Coronary artery (tissue), 2 donors: Measurements from ENCODE around the gene ITGA1.

Source experiments
- DNase-seq: peaks from one replicate; pipeline ENCODE4 v3.0.0-alpha.2; 2017; ENCODE audit warnings: low spot score
- H3K27ac ChIP-seq, 2 donors: fragments of 200-600 bp; sonication (generic); one replicate each; pipeline ENCODE4 v1.5.1; 2016 to 2019
- H3K4me3 ChIP-seq: fragments of 200-600 bp; sonication (generic); 2 replicates; pipeline ENCODE4 v1.5.1; 2016; ENCODE audit warnings: mild to moderate bottlenecking, moderate library complexity
- CTCF ChIP-seq: fragments of 200-600 bp; sonication (generic); IDR thresholded peaks from one replicate; pipeline ENCODE4 v1.5.1; 2019; ENCODE audit warnings: antibody characterized with exemption

ITGA1 gene

DNA sequence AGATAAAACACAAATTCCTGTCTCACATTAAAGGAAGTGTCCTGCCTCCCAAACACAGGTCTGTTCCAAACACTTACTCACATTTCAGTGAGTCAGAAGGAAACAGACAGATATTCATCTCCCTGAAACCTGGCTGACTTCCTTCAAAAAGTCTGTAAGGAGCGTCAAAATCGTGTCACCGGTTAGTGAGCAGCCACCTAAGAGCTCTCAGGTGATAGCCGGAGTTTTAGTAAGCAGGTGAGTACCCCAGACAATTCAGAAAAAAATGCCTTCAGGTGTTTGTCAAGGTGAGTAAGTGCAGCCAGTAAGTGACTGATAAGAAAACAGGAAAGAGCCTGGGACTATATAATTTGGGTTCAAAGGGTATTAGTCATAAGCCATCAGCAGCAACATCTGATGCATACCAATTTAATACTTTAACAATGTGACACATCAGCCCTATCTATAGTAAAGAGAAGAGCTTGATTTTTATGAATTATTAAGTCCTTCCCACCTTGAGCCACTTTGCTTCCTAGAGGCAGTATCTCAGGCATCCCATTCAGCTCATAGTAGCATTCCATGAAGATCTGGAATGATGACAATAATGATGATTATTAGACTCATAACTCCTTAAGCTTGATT lies 200.1 kb downstream of the ITGA1 start:
- H3K27ac ChIP-seq, result no peak overlapping the region

DNA sequence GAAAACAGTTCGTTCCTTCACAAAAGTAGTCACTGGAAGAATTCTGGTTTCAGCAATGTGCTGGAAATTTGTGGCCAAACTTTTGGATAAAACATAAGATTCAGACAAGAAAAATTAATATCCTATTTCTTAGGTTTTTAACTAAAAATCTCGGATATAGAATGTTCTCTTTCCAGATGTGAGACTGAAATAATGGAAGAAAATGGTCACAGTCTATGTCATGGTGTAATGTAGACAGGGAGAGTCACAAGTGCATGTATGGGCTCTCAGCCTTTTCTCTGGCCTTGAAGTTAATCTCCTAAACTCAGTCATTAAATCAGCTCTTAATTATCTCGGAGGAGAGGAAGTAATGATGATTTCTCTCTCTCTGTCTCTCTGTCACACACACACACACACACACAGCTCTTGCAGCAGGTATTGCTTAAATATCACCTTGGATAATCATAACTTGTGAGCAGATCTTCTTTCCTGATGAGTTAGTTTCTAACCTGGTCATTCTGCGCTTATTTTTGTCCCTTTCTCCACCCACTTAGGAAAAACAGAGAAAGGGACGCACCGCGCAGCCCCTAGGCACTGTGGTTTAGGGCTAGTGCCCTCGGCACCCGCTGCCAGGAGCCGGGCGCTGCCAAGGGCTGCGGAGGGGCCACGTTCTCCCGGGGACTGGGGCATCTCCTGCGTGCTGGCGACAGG lies 200.8 kb downstream of the ITGA1 start:
- DNase-seq, result no peak
- TF ChIP-seq CTCF, result no peak
- Histone ChIP-seq H3K4me3 (peak overlapping the region; percentile 75), H3K27ac (peak overlapping the region; percentile 3 to 65)

More for the DNA sequence above, 200.1 kb downstream of the ITGA1 start:
- no peak for DNase-seq
- no peak overlapping the region for H3K4me3 ChIP-seq
- TF ChIP-seq CTCF, result no peak

DNA sequence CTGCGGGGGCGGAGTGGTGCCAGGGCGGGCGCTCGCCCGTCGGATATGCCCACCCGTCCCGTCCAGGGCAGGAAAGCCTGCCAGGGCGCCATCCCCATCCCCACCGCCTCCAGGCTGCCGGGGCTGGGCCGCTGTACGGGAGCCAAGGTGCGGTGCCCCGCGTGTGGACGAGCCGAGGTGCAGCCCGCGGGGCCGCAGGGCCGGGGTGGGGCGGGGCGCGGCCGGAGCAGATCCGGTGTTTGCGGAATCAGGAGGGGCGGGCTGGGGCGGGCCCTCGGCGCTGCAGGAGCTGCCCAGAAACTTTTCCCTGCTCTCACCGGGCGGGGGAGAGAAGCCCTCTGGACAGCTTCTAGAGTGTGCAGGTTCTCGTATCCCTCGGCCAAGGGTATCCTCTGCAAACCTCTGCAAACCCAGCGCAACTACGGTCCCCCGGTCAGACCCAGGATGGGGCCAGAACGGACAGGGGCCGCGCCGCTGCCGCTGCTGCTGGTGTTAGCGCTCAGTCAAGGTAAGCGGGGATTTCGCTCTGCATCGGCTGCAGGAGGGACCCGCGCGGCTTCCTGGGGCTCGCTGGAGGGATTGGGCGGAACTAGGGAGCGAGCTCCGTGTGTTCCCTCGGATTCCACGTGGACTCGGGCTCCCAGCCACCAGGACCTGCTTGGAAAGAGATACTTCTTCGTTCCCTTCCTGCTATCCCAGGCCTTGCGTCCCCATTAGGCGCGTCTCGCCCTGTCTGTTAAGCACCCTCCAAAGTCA lies 201.5 kb downstream of the ITGA1 start, which contains the start of gene ITGA2:
Gene ITGA2, plus strand, starts transcription at position 328 of the 756 bp plus-strand sequence. Its CDS starts 117 bp downstream, at position 445.
- Histone ChIP-seq H3K4me3 (peak within 1 kb of the TSS; percentile 75), H3K27ac (peak within 1 kb of the TSS; percentile 3 to 65)
- DNase-seq, result no peak
- TF ChIP-seq CTCF, result no peak

DNA sequence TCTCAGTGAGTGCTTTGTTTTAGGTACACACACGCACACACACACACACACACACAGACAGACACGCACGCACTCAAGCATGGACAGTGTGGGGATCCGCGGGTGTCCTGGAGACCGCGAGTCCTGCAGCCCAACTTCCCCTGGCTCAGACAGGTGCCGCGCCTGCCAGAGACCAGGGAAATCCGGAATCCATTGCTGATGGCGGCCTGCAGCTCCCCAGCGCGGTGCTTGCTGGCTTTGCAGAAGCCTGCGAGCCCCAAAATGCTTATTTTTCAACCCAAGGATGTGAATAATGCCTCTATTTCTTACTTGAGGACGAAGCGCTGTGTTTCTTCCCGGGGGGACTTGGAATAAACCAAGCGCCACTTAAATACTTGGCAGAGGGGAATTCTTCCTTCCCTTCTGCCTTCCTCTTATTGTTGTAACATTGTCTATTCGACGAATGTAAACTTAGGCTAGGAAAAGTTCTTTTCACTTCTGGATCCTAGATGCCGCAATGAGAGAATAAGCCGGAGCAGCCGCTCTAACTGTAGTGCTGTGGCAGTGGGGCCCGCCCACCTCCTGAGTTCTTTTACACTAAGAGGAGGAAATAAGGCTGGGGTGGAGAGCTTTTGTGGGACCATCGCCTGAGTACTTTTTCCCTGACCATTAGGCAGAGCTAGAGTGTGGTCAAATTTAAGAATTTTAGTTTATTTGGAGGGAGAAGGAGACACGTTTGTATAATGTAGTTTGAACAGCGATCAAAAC lies 202.2 kb downstream of the ITGA1 start:
- no peak for TF ChIP-seq CTCF
- H3K27ac ChIP-seq, result peak overlapping the region in 1 of 2 donors; percentile 36
- H3K4me3 ChIP-seq, result peak overlapping the region; percentile 75
- no peak for DNase-seq

GRCh38 chr5:52990528-52990925 lies 202.8 kb downstream of the ITGA1 start:
- Histone ChIP-seq H3K4me3 (peak overlapping the region; percentile 75), H3K27ac (no peak overlapping the region)
- no peak for TF ChIP-seq CTCF
- no peak for DNase-seq

DNA sequence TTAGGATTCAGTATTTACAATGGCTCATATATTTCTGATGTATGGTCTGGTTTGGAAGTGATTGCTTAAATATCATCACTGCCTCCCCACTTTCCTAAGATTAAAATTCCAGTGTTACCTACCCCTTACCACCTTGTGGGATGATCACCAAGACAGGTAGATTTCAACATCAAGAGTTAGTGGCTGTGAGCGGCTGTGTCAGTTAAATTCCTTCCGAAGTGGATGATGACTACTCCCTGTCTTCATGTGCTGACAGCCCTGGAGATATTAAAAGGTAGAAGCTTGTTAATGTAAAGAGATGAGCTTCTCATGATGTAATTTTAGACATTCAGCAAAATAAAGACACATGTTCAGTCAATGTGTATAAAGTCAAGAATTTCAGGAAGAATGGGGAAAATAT lies 205.7 kb downstream of the ITGA1 start:
- no peak for TF ChIP-seq CTCF
- Histone ChIP-seq H3K4me3 (no peak overlapping the region), H3K27ac (no peak overlapping the region)
- no peak for DNase-seq
